ENCODE results near the gene CFAP47.

Gene CFAP47

GRCh38 chrX:36357855-36358254, 438.3 kb downstream of the CFAP47 start:
- Histone ChIP-seq H3K9me3 (replicated peaks in 1 of 2; ENCODE audit: control insufficient read depth in 2 of 2, insufficient read depth in 1 of 2, low read depth in 1 of 2, low read length in 2 of 2) (no peaks in the 10 kb centered on the region), H3K9ac (ENCODE audit: low read depth, low read length, poor library complexity) (no peak overlapping the region), H3K27ac (replicated peaks; ENCODE audit: low read length) (no peak overlapping the region), H2BK5ac (ENCODE audit: low read length) (no peak overlapping the region), H3K18ac (ENCODE audit: low read length) (no peak overlapping the region), H2AK5ac (ENCODE audit: low read depth, low read length) (no peak overlapping the region), H3K14ac (ENCODE audit: low read length) (no peak overlapping the region), H3K4ac (ENCODE audit: low read length) (no peak overlapping the region), H3K79me1 (ENCODE audit: low read depth, low read length) (no peaks in the 10 kb centered on the region), H3K4me3 (ENCODE audit: low read length in 2 of 2) (no peak overlapping the region), H3K4me2 (ENCODE audit: insufficient read depth, low read length, poor library complexity, severe bottlenecking) (no peak overlapping the region), H2BK12ac (ENCODE audit: low read length) (no peak overlapping the region), H3K36me3 (replicated peaks in 1 of 2; ENCODE audit: control insufficient read depth in 2 of 2, insufficient read depth in 2 of 2, low read length in 2 of 2) (no peaks in the 10 kb centered on the region), H3K4me1 (ENCODE audit: control insufficient read depth in 2 of 2, insufficient read depth in 1 of 2, low read depth in 1 of 2, low read length in 2 of 2) (no peaks in the 10 kb centered on the region), H3K23ac (ENCODE audit: low read depth, low read length, poor library complexity) (no peak overlapping the region), H2BK120ac (ENCODE audit: low read depth, low read length) (no peak overlapping the region), H2AFZ (ENCODE audit: low read length) (no peak overlapping the region), H4K8ac (ENCODE audit: low read depth, low read length) (no peak overlapping the region), H2BK15ac (ENCODE audit: low read length) (no peak overlapping the region), H4K91ac (ENCODE audit: low read depth, low read length, poor library complexity) (no peak overlapping the region), H3K27me3 (ENCODE audit: control insufficient read depth in 3 of 3, insufficient read depth in 3 of 3, low read depth in 1 of 3, low read length in 3 of 3) (no peaks in the 10 kb centered on the region)
- no CpG with 5 or more reads among the region's 1 CpG for WGBS, 2 donors (ENCODE audit: extremely low coverage in 2 of 2, insufficient read length in 2 of 2, insufficient replicate concordance in 1 of 2)
- DNase-seq (ENCODE audit: low spot score), result no peak

GRCh38 chrX:36364262-36364661, 444.7 kb downstream of the CFAP47 start:
- Histone ChIP-seq H3K9me3 (replicated peaks in 1 of 2; ENCODE audit: control insufficient read depth in 2 of 2, insufficient read depth in 1 of 2, low read depth in 1 of 2, low read length in 2 of 2) (no peaks in the 10 kb centered on the region), H3K79me1 (ENCODE audit: low read depth, low read length) (no peaks in the 10 kb centered on the region), H3K4me1 (ENCODE audit: control insufficient read depth in 2 of 2, insufficient read depth in 1 of 2, low read depth in 1 of 2, low read length in 2 of 2) (no peaks in the 10 kb centered on the region), H3K36me3 (replicated peaks in 1 of 2; ENCODE audit: control insufficient read depth in 2 of 2, insufficient read depth in 2 of 2, low read length in 2 of 2) (no peaks in the 10 kb centered on the region), H2BK15ac (ENCODE audit: low read length) (no peak overlapping the region), H4K8ac (ENCODE audit: low read depth, low read length) (no peak overlapping the region), H3K27me3 (ENCODE audit: control insufficient read depth in 3 of 3, insufficient read depth in 3 of 3, low read depth in 1 of 3, low read length in 3 of 3) (no peaks in the 10 kb centered on the region), H3K9ac (ENCODE audit: low read depth, low read length, poor library complexity) (no peak overlapping the region), H3K27ac (replicated peaks; ENCODE audit: low read length) (no peak overlapping the region), H3K4ac (ENCODE audit: low read length) (no peak overlapping the region), H4K91ac (ENCODE audit: low read depth, low read length, poor library complexity) (no peak overlapping the region), H3K18ac (ENCODE audit: low read length) (no peak overlapping the region), H2BK5ac (ENCODE audit: low read length) (no peak overlapping the region), H3K4me2 (ENCODE audit: insufficient read depth, low read length, poor library complexity, severe bottlenecking) (no peak overlapping the region), H2AK5ac (ENCODE audit: low read depth, low read length) (no peak overlapping the region), H2AFZ (ENCODE audit: low read length) (no peak overlapping the region), H3K4me3 (ENCODE audit: low read length in 2 of 2) (no peak overlapping the region), H2BK120ac (ENCODE audit: low read depth, low read length) (no peak overlapping the region), H2BK12ac (ENCODE audit: low read length) (no peak overlapping the region), H3K23ac (ENCODE audit: low read depth, low read length, poor library complexity) (no peak overlapping the region), H3K14ac (ENCODE audit: low read length) (no peak overlapping the region)
- no peak for DNase-seq (ENCODE audit: low spot score)
- no CpG with 5 or more reads among the region's 1 CpG for WGBS, 2 donors (ENCODE audit: extremely low coverage in 2 of 2, insufficient read length in 2 of 2, insufficient replicate concordance in 1 of 2)

- WGBS, 2 donors (ENCODE audit: extremely low coverage in 2 of 2, insufficient read length in 2 of 2, insufficient replicate concordance in 1 of 2), result no CpG with 5 or more reads among the region's 4 CpGs
Measured at GRCh38 chrX:36383495-36383894, 464.0 kb downstream of the CFAP47 start.

GRCh38 chrX:36388901-36389300, 469.4 kb downstream of the CFAP47 start:
- Histone ChIP-seq H3K4ac (ENCODE audit: low read length) (no peak overlapping the region), H3K27ac (replicated peaks; ENCODE audit: low read length) (no peak overlapping the region), H4K91ac (ENCODE audit: low read depth, low read length, poor library complexity) (no peak overlapping the region), H3K27me3 (ENCODE audit: control insufficient read depth in 3 of 3, insufficient read depth in 3 of 3, low read depth in 1 of 3, low read length in 3 of 3) (no peaks in the 10 kb centered on the region), H3K4me2 (ENCODE audit: insufficient read depth, low read length, poor library complexity, severe bottlenecking) (no peak overlapping the region), H3K4me1 (ENCODE audit: control insufficient read depth in 2 of 2, insufficient read depth in 1 of 2, low read depth in 1 of 2, low read length in 2 of 2) (no peaks in the 10 kb centered on the region), H3K9ac (ENCODE audit: low read depth, low read length, poor library complexity) (no peak overlapping the region), H3K36me3 (replicated peaks in 1 of 2; ENCODE audit: control insufficient read depth in 2 of 2, insufficient read depth in 2 of 2, low read length in 2 of 2) (no peaks in the 10 kb centered on the region), H2AFZ (ENCODE audit: low read length) (no peak overlapping the region), H2BK120ac (ENCODE audit: low read depth, low read length) (no peak overlapping the region), H3K14ac (ENCODE audit: low read length) (no peak overlapping the region), H3K4me3 (ENCODE audit: low read length in 2 of 2) (no peak overlapping the region), H3K79me1 (ENCODE audit: low read depth, low read length) (no peaks in the 10 kb centered on the region), H2BK15ac (ENCODE audit: low read length) (no peak overlapping the region), H3K18ac (ENCODE audit: low read length) (no peak overlapping the region), H2BK12ac (ENCODE audit: low read length) (no peak overlapping the region), H2BK5ac (ENCODE audit: low read length) (no peak overlapping the region), H4K8ac (ENCODE audit: low read depth, low read length) (no peak overlapping the region), H3K23ac (ENCODE audit: low read depth, low read length, poor library complexity) (no peak overlapping the region), H3K9me3 (replicated peaks in 1 of 2; ENCODE audit: control insufficient read depth in 2 of 2, insufficient read depth in 1 of 2, low read depth in 1 of 2, low read length in 2 of 2) (no peaks in the 10 kb centered on the region), H2AK5ac (ENCODE audit: low read depth, low read length) (no peak overlapping the region)
- no peak for DNase-seq (ENCODE audit: low spot score)
- no CpG with 5 or more reads among the region's 4 CpGs for WGBS, 2 donors (ENCODE audit: extremely low coverage in 2 of 2, insufficient read length in 2 of 2, insufficient replicate concordance in 1 of 2)

More at GRCh38 chrX:36383495-36383894, 464.0 kb downstream of the CFAP47 start:
- no peak overlapping the region for H3K14ac ChIP-seq (ENCODE audit: low read length)
- no peaks in the 10 kb centered on the region for H3K9me3 ChIP-seq (replicated peaks in 1 of 2; ENCODE audit: control insufficient read depth in 2 of 2, insufficient read depth in 1 of 2, low read depth in 1 of 2, low read length in 2 of 2)
- no peak for DNase-seq (ENCODE audit: low spot score)
- H2BK5ac ChIP-seq (ENCODE audit: low read length), result no peak overlapping the region
- H3K36me3 ChIP-seq (replicated peaks in 1 of 2; ENCODE audit: control insufficient read depth in 2 of 2, insufficient read depth in 2 of 2, low read length in 2 of 2), result no peaks in the 10 kb centered on the region
- no peak overlapping the region for H3K9ac ChIP-seq (ENCODE audit: low read depth, low read length, poor library complexity)
- H2BK120ac ChIP-seq (ENCODE audit: low read depth, low read length), result no peak overlapping the region
- no peak overlapping the region for H3K27ac ChIP-seq (replicated peaks; ENCODE audit: low read length)
- no peak overlapping the region for H2AFZ ChIP-seq (ENCODE audit: low read length)
- H4K91ac ChIP-seq (ENCODE audit: low read depth, low read length, poor library complexity), result no peak overlapping the region
- H3K18ac ChIP-seq (ENCODE audit: low read length), result no peak overlapping the region
- no peak overlapping the region for H3K4ac ChIP-seq (ENCODE audit: low read length)
- H2BK15ac ChIP-seq (ENCODE audit: low read length), result no peak overlapping the region
- no peak overlapping the region for H2AK5ac ChIP-seq (ENCODE audit: low read depth, low read length)
- H3K4me3 ChIP-seq (ENCODE audit: low read length in 2 of 2), result no peak overlapping the region
- H4K8ac ChIP-seq (ENCODE audit: low read depth, low read length), result no peak overlapping the region
- no peaks in the 10 kb centered on the region for H3K79me1 ChIP-seq (ENCODE audit: low read depth, low read length)
- H3K23ac ChIP-seq (ENCODE audit: low read depth, low read length, poor library complexity), result no peak overlapping the region
- no peak overlapping the region for H2BK12ac ChIP-seq (ENCODE audit: low read length)
- H3K4me2 ChIP-seq (ENCODE audit: insufficient read depth, low read length, poor library complexity, severe bottlenecking), result no peak overlapping the region
- no peaks in the 10 kb centered on the region for H3K27me3 ChIP-seq (ENCODE audit: control insufficient read depth in 3 of 3, insufficient read depth in 3 of 3, low read depth in 1 of 3, low read length in 3 of 3)
- no peaks in the 10 kb centered on the region for H3K4me1 ChIP-seq (ENCODE audit: control insufficient read depth in 2 of 2, insufficient read depth in 1 of 2, low read depth in 1 of 2, low read length in 2 of 2)
